HFF-Myc (cell line): Measurements from ENCODE around the gene NOL9.

ENCODE experiments used
- DNase-seq: peaks from one replicate; pipeline ENCODE4 v3.0.0-alpha.2; 2011; ENCODE audit warnings: low read depth; ENCODE audit errors: extremely low read depth
- H3K4me3 ChIP-seq: replicated peaks from 2 replicates; pipeline ENCODE4 v1.5.1; 2011; ENCODE audit warnings: low read depth, mild to moderate bottlenecking, control low read depth, low read length
- TF ChIP-seq, protein P1 (sequence below): IDR thresholded peaks from 2 replicates; pipeline ENCODE4 v1.5.1; 2012; ENCODE audit warnings: mild to moderate bottlenecking, low read depth, low read length, control low read depth; ENCODE audit errors: missing control alignments

The NOL9 gene

DNA sequence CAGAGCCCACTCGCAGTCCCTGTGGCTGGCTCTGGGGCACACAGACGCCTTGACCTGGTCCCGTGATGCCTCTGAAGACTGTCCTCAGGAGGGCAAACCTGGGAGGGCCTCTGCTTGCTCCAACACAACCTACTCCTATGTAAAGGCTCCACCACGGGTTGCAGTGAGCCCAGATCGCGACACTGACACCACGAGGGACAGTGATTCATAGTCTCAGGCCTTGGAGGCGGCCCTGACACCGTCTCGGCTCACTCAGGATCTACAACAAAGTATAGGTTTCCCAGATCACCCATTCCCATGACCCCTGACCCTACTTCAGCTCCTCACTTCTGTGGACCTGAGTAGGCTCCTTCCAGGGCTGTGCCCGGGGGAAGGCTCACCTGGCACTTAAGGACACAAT lies 28.0 kb downstream of the NOL9 start:
- H3K4me3 ChIP-seq, result no peak overlapping the region
- TF ChIP-seq, protein P1, sequence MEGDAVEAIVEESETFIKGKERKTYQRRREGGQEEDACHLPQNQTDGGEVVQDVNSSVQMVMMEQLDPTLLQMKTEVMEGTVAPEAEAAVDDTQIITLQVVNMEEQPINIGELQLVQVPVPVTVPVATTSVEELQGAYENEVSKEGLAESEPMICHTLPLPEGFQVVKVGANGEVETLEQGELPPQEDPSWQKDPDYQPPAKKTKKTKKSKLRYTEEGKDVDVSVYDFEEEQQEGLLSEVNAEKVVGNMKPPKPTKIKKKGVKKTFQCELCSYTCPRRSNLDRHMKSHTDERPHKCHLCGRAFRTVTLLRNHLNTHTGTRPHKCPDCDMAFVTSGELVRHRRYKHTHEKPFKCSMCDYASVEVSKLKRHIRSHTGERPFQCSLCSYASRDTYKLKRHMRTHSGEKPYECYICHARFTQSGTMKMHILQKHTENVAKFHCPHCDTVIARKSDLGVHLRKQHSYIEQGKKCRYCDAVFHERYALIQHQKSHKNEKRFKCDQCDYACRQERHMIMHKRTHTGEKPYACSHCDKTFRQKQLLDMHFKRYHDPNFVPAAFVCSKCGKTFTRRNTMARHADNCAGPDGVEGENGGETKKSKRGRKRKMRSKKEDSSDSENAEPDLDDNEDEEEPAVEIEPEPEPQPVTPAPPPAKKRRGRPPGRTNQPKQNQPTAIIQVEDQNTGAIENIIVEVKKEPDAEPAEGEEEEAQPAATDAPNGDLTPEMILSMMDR, result no peak
- no peak for DNase-seq

DNA sequence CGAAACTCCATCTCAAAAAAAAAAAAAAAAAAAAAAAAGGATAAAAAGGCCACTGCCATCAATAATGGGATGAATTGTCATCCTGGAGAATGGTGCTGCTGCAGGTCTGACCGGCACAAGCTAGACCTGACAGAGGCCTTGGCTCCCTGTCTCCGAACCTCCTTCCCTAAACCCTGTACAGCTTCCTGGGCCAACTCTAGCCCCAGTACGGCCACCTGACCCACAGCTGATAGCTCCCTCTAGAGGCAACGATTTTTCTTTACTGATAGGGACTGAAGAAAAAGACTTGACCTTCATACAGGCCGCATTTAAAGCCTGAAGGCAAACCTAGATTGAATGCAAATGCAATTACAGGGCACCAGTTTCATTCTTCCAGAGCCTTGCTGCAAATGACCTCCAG lies 30.7 kb downstream of the NOL9 start:
- no peak for DNase-seq
- TF ChIP-seq, protein P1, result peak; percentile 64
- H3K4me3 ChIP-seq, result no peak overlapping the region

DNA sequence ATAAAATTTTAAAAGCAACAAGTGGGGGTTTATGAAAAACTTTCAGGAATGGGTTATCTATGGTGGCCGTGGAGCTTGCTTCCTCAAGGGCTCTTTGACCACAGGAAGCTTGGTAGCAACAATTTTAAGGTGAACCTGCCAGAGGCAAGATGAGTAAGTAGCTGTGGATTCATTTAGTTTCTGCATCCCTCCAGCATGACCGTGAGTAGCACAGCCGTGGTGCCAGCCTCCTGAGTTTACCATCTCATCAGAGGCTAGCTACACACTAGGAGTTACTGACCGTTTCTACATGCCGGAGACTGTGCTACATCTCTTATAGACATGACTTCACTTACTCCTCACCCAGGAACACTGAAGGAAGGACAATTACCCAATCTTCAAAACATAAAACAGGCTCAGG lies 32.8 kb downstream of the NOL9 start:
- no peak for DNase-seq
- TF ChIP-seq, protein P1, result no peak
- H3K4me3 ChIP-seq, result no peak overlapping the region

DNA sequence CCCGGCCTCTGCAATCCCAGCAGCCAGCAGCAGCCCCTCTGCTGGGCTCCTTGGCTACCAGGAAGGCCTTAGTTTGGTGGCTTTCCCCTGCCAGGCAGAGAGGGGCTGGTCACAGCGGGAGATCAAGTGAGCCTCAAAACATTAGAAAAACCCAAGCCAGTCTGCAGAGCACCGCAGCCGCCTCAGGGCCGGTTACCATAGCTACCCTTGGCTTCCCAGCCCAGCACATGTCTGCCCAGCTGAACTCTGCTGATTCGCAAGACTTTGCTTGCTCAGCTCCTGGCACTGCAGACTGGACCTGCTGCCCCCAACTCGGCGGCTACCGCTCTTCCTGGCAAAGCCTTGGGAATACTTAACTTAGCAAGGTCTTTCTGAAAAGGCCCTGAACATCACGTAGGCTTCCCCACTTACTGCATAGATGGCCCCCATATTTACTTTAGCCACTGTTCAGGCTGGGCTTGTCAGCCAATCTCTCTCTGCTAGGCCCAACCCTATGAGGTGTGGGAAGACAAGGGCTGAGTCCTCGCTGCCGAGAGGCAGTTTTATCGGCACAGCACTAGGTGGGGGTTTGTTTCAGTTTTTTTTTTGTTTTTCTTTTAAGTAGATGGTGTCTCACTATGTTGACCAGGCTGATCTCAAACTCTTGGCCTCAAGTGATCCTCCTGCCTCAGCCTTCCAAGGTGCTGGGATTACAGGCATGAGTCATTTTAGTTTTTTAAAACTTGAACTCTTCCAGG lies 34.2 kb downstream of the NOL9 start:
- no peak overlapping the region for H3K4me3 ChIP-seq
- TF ChIP-seq, protein P1, result no peak
- DNase-seq, result peak; percentile 51

DNA sequence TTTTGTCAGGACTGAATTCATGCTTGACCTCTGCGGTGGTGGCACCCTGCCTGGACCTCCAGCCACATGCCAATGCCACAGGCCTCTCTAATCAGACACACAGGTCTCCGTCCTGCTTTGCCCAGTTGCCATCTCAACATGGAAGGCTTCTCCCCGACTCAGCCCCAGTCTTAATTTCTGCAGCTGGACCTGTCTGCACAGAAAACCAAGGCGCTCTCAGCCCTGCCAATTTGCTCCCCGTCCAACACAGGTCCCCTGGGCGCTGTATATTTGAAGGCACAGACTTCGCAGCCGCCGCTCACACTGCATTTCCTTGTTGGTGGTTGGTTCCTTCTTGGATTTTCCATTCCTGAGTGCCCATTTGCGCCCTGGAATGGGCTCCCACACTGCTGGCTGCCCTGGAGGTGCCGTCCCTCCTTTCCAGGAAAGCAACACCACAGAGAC lies 34.8 kb downstream of the NOL9 start:
- DNase-seq, result no peak
- H3K4me3 ChIP-seq, result no peak overlapping the region
- TF ChIP-seq, protein P1, result no peak

DNA sequence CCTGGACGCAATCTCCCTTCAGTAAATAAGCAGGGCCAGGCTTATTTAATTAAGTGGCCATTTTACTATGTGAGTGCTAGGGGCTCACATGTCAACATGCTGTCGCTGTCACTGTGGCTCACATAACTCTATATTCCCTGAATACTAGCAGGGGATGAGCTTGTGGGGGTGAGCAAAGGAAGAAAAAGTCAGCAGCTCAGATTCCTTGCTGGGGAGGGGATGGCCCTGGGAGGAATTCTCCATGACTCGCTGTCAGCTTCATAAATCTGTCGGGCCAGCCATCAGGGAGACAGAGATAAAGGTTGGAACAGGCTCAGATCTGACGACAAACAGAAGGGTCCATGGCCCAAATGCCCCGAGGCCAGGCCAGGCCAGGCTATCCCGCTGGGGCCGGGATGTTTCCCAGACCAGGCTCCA lies 36.9 kb downstream of the NOL9 start:
- no peak overlapping the region for H3K4me3 ChIP-seq
- DNase-seq, result no peak
- TF ChIP-seq, protein P1, result no peak

DNA sequence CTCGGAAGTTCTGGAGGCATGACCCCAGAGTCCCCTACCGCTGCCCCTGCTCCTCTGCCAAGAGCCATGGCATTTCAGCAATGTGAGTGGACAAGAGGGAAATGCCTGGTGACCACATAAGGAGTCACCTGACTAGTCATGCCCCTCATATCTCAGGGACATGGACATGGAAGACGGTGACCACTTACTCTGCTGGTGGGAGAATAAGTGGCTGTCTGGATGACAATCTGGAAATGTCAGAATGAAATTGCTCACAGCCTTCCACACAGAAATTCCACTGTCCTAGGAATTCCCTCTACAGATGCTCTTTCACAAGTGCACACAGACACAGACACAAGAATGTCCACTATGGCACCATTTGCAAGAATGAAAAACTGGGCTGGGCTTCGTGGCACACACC lies 38.5 kb downstream of the NOL9 start:
- H3K4me3 ChIP-seq, result no peak overlapping the region
- TF ChIP-seq, protein P1, result no peak
- DNase-seq, result no peak
